ENCODE data around the gene ATP7A.
"Not testable (repeated sequence)": the region's sequence is repeated elsewhere in the genome, so short reads cannot be mapped to it uniquely, and the experiment has no call there.

ATP7A gene

GRCh38 chrX:78037881-78038280 lies 127.4 kb downstream of the ATP7A start:
- no peak for DNase-seq (ENCODE audit: low spot score)

GRCh38 chrX:78042601-78043000 lies 132.1 kb downstream of the ATP7A start:
- DNase-seq (ENCODE audit: low spot score): no peak

GRCh38 chrX:78046362-78046761 lies 135.9 kb downstream of the ATP7A start:
- DNase-seq (ENCODE audit: low spot score): no peak

- DNase-seq (ENCODE audit: low spot score): no peak
Observed at GRCh38 chrX:78048052-78048451, 137.6 kb downstream of the ATP7A start.

- no peak for DNase-seq (ENCODE audit: low spot score)
Observed at GRCh38 chrX:78063687-78064086, 153.2 kb downstream of the ATP7A start.

- DNase-seq (ENCODE audit: low spot score): no peak
Observed at GRCh38 chrX:78064152-78064551, 153.7 kb downstream of the ATP7A start.

- not testable (repeated sequence) for DNase-seq (ENCODE audit: low spot score)
Observed at GRCh38 chrX:78064698-78065601, 154.5 kb downstream of the ATP7A start.

- no peak for DNase-seq (ENCODE audit: low spot score)
Observed at GRCh38 chrX:78066110-78066509, 155.6 kb downstream of the ATP7A start.

- no peak for DNase-seq (ENCODE audit: low spot score)
Observed at GRCh38 chrX:78071331-78071730, 160.8 kb downstream of the ATP7A start.

- DNase-seq (ENCODE audit: low spot score): not testable (repeated sequence)
Observed at GRCh38 chrX:78073147-78074077, 162.9 kb downstream of the ATP7A start.

- DNase-seq (ENCODE audit: low spot score): no peak
Observed at GRCh38 chrX:78074088-78074487, 163.6 kb downstream of the ATP7A start.

GRCh38 chrX:78075787-78076389 lies 165.4 kb downstream of the ATP7A start:
- DNase-seq (ENCODE audit: low spot score): no peak

- DNase-seq (ENCODE audit: low spot score): not testable (repeated sequence)
Observed at GRCh38 chrX:78081413-78081812, 170.9 kb downstream of the ATP7A start.

GRCh38 chrX:78092296-78092695 lies 181.8 kb downstream of the ATP7A start:
- DNase-seq (ENCODE audit: low spot score): no peak

- no peak for DNase-seq (ENCODE audit: low spot score)
Observed at GRCh38 chrX:78098108-78098507, 187.6 kb downstream of the ATP7A start.
